ENCODE measurements around the gene RB1. TPM values are rescaled to one million over a fixed set of nuclear protein-coding genes. Genes with fewer than 3 reads are reported as not detected.

The RB1 gene
- total RNA-seq, 1 donor from 2014 or later: 26.5 TPM

DNA sequence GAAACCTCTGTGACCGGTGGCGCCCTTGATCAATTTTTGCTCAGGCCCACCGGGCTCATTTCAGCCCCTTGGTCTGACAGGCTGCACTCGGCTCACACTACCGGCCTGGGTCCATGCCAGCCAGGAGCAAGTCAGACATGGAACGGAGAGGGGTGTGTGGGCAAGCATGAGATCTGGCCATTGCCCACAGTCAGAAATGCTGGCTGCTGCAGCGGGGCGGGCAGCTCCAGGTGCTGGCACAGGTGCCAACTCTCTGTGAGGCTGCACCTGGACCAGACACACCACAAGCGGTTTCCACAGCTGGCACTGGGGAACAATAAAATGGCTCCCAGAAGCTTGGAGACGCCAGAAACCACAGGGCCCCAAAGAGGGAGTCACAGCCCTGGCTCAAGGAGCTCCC, 153.0 kb downstream of the RB1 start:
- Mint-ChIP-seq H3K4me3 (no peak overlapping the region), H3K9me3 (peaks cover 14% of the 10 kb centered on the region), H3K27ac (no peak overlapping the region), H3K4me1 (ENCODE audit: low read depth) (no peaks in the 10 kb centered on the region), H3K27me3 (ENCODE audit: insufficient read depth) (no peaks in the 10 kb centered on the region), H3K36me3 (ENCODE audit: low read depth) (peaks cover 47% of the 10 kb centered on the region)
- intact Hi-C loops (cut with micrococcal nuclease): no loop called here
- no peak for DNase-seq (ENCODE audit: low spot score)

DNA sequence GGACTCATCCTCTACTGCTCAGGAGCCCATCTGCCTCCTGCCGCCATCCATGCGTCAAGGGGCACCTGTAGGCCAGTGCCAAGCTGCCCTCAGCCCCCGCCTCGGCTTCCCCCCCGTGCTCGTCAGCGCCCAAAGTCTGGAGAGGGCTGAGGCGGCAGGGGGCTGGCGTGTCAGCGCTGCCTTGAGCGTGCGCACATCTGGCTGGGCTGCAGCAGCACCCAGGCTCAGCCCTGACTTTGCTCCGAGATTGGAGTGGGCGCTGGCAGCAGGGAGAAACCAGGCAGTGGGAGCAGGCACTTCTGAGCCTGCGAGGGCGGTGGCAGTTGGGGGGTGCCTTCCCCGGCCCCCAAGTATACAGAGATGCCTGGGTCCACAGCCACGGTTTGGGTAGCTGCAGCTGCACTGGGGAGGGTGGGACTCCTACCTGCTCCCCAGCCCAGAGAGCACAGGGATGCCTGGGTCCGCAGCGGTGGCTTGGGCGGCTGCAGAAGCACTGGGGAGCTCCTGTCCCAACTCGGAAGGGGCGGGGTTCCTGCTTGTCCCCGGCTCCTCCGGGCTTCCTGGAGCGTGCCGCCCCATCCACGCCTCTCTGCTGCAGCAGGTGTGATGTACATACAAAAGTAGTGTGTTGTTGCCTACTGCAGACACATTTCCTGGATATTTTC, 154.2 kb downstream of the RB1 start:
- peaks cover 8% of the 10 kb centered on the region for H3K9me3 Mint-ChIP-seq
- H3K27ac Mint-ChIP-seq: no peak overlapping the region
- DNase-seq (ENCODE audit: low spot score): no peak
- no peak overlapping the region for H3K4me3 Mint-ChIP-seq
- intact Hi-C loops (cut with micrococcal nuclease): no loop called here
- peaks cover 45% of the 10 kb centered on the region for H3K36me3 Mint-ChIP-seq (ENCODE audit: low read depth)
- H3K27me3 Mint-ChIP-seq (ENCODE audit: insufficient read depth): no peaks in the 10 kb centered on the region
- no peaks in the 10 kb centered on the region for H3K4me1 Mint-ChIP-seq (ENCODE audit: low read depth)

DNA sequence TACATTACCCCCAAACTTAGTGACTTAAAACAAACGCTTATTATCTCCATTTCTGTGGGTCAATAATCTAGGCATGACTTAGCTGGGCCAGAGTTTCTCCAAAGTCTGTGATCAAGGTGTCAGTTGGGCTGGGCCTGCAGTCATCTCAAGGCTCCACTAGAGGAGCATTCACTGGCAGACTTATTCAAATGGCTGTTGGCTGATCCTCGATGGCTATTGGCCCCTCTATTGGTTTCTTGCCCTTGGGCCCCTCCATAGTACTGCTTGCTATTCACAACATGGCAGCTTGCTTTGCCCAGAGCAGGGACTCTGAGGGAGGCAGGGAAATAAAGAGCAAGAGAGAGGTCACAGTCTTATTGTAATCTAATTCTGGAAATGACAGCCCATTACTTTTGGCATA, 171.7 kb downstream of the RB1 start:
- intact Hi-C loops (cut with micrococcal nuclease): no loop called here
- Mint-ChIP-seq H3K4me3 (no peak overlapping the region), H3K9me3 (no peaks in the 10 kb centered on the region), H3K4me1 (ENCODE audit: low read depth) (peaks cover 4% of the 10 kb centered on the region), H3K36me3 (ENCODE audit: low read depth) (peaks cover 38% of the 10 kb centered on the region), H3K27ac (no peak overlapping the region), H3K27me3 (ENCODE audit: insufficient read depth) (no peaks in the 10 kb centered on the region)
- no peak for DNase-seq (ENCODE audit: low spot score)

DNA sequence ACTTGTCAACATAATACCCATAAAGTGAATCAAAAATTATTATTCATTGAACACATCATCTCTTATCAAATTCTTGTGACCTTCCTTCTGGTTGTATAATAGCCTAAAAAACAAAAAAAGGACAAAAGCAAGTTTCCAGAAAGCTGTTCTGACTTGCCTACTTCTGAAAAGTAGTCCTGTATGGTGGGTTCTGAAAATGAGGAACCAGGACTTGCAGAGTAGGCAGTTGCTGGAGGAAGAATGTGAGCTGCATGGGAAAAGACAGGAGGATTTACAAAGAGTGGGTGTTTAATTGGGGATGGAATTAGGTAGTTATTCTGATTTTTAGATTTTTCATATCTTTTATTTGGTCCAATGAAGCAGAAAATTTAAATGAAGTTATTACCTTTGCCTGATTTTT, 172.7 kb downstream of the RB1 start:
- peaks cover 38% of the 10 kb centered on the region for H3K36me3 Mint-ChIP-seq (ENCODE audit: low read depth)
- no peak overlapping the region for H3K4me3 Mint-ChIP-seq
- H3K27ac Mint-ChIP-seq: no peak overlapping the region
- intact Hi-C loops (cut with micrococcal nuclease): no loop called here
- H3K27me3 Mint-ChIP-seq (ENCODE audit: insufficient read depth): no peaks in the 10 kb centered on the region
- DNase-seq (ENCODE audit: low spot score): no peak
- no peaks in the 10 kb centered on the region for H3K9me3 Mint-ChIP-seq
- H3K4me1 Mint-ChIP-seq (ENCODE audit: low read depth): peaks cover 4% of the 10 kb centered on the region

DNA sequence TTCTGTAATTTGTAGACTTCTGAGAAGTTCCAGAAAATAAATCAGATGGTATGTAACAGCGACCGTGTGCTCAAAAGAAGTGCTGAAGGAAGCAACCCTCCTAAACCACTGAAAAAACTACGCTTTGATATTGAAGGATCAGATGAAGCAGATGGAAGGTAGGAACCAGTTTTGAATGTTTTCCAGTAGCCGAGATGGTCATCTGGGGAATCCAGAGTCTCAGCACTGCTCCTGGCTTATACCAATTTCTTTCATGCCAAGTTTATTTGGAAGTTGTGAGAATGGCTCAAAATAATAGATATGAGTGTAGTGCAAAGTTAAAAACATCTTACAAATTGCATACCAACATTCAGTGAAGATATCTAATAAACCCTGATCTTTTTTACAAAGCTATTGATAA, 173.1 kb downstream of the RB1 start:
- H3K36me3 Mint-ChIP-seq (ENCODE audit: low read depth): peaks cover 36% of the 10 kb centered on the region
- DNase-seq (ENCODE audit: low spot score): no peak
- no peaks in the 10 kb centered on the region for H3K9me3 Mint-ChIP-seq
- H3K27me3 Mint-ChIP-seq (ENCODE audit: insufficient read depth): no peaks in the 10 kb centered on the region
- intact Hi-C loops (cut with micrococcal nuclease): no loop called here
- H3K4me3 Mint-ChIP-seq: no peak overlapping the region
- H3K4me1 Mint-ChIP-seq (ENCODE audit: low read depth): peaks cover 4% of the 10 kb centered on the region
- H3K27ac Mint-ChIP-seq: no peak overlapping the region

DNA sequence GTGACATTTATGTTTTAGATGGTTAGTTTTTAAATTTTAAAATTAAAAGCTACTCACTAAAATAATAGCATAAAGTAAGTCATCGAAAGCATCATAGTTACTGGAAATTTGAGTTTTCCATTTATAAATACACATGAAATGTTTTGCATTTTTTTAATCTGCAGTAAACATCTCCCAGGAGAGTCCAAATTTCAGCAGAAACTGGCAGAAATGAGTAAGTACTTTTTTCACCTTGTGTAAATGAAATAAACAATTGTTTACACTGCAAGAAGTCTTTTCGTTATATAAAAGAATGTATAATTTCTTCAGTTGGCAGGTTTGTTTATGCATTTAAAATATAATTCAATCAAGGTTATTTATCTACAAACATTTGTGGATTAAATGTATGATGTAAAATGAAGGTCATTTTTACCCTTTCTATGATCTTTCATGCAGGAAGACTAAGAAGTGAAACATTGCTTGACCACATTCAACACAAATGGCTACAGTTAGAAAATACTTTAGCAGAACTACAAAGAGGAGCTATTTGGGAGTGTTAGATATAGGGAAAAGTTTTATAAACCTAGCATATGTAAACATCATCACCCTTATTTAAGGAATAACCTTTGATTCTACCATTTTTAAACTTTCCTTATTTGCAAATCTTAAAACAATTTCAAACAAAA, 173.8 kb downstream of the RB1 start:
- intact Hi-C loops (cut with micrococcal nuclease): no loop called here
- H3K9me3 Mint-ChIP-seq: no peaks in the 10 kb centered on the region
- no peak overlapping the region for H3K4me3 Mint-ChIP-seq
- no peak for DNase-seq (ENCODE audit: low spot score)
- peaks cover 4% of the 10 kb centered on the region for H3K4me1 Mint-ChIP-seq (ENCODE audit: low read depth)
- H3K36me3 Mint-ChIP-seq (ENCODE audit: low read depth): peaks cover 36% of the 10 kb centered on the region
- no peak overlapping the region for H3K27ac Mint-ChIP-seq
- H3K27me3 Mint-ChIP-seq (ENCODE audit: insufficient read depth): no peaks in the 10 kb centered on the region

DNA sequence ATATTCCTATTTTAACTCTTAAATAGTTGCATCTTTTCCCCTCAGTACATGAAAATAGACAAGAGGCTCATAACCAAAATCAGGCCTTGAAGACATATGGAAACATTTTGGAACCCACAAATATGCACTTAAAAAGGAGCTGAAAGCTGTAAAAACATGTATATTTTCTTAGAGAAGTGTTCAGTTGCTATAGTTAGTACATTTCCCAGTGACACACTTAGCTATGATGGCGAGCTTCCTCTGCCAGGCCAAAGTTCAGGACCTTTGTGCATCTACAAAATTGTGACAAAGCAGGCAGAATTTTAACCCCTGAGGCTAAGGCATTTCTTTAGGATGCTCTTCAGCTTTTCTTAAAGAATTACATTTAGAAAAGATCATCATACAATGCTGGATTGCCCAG, 174.8 kb downstream of the RB1 start:
- Mint-ChIP-seq H3K9me3 (no peaks in the 10 kb centered on the region), H3K4me3 (no peak overlapping the region), H3K27ac (no peak overlapping the region), H3K27me3 (ENCODE audit: insufficient read depth) (no peaks in the 10 kb centered on the region), H3K36me3 (ENCODE audit: low read depth) (peaks cover 38% of the 10 kb centered on the region), H3K4me1 (ENCODE audit: low read depth) (peaks cover 4% of the 10 kb centered on the region)
- intact Hi-C loops (cut with micrococcal nuclease): no loop called here
- DNase-seq (ENCODE audit: low spot score): no peak

DNA sequence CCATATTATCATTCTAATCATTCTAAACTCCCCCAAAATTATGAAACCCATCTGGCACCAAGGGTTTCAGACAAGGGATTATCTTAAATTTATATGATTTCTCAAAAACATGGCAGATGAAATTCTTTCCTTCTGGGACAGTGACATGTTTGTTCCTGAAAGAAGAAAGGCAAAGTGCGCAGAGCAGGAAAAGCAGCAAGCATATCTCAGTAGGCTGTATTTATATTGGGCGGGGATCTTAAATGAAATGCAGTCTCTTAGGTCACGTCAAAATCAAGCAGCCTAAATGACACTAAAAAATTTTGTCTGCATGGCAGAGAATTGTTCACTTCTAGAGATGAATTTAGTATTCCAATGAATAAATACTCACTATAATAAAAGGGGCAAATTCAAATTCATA, 180.0 kb downstream of the RB1 start:
- no peak overlapping the region for H3K27ac Mint-ChIP-seq
- DNase-seq (ENCODE audit: low spot score): no peak
- H3K4me3 Mint-ChIP-seq: no peak overlapping the region
- no peaks in the 10 kb centered on the region for H3K27me3 Mint-ChIP-seq (ENCODE audit: insufficient read depth)
- H3K9me3 Mint-ChIP-seq: peaks cover 6% of the 10 kb centered on the region
- intact Hi-C loops (cut with micrococcal nuclease): no loop called here
- peaks cover 31% of the 10 kb centered on the region for H3K36me3 Mint-ChIP-seq (ENCODE audit: low read depth)
- peaks cover 16% of the 10 kb centered on the region for H3K4me1 Mint-ChIP-seq (ENCODE audit: low read depth)

DNA sequence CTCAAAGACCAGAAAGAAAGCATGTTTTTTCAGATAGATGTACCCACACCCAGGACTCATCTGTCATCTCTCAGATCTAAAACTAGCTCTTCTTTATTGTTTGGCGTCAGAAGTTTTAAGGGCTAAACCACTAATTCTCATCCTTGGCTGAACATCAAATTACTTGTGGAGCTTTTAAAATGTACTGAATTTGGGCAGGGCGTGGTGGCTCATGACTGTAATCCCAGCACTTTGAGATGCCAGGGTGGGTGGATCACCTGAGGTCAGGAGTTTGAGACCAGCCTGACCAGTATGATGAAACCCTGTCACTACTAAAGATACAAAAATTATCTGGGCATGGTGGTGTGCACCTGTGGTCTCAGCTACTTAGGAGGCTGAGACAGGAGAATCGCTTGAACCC, 181.9 kb downstream of the RB1 start:
- no peaks in the 10 kb centered on the region for H3K27me3 Mint-ChIP-seq (ENCODE audit: insufficient read depth)
- intact Hi-C loops (cut with micrococcal nuclease): no loop called here
- H3K27ac Mint-ChIP-seq: no peak overlapping the region
- H3K9me3 Mint-ChIP-seq: peaks cover 6% of the 10 kb centered on the region
- peaks cover 24% of the 10 kb centered on the region for H3K4me1 Mint-ChIP-seq (ENCODE audit: low read depth)
- H3K36me3 Mint-ChIP-seq (ENCODE audit: low read depth): peaks cover 31% of the 10 kb centered on the region
- DNase-seq (ENCODE audit: low spot score): no peak
- no peak overlapping the region for H3K4me3 Mint-ChIP-seq

DNA sequence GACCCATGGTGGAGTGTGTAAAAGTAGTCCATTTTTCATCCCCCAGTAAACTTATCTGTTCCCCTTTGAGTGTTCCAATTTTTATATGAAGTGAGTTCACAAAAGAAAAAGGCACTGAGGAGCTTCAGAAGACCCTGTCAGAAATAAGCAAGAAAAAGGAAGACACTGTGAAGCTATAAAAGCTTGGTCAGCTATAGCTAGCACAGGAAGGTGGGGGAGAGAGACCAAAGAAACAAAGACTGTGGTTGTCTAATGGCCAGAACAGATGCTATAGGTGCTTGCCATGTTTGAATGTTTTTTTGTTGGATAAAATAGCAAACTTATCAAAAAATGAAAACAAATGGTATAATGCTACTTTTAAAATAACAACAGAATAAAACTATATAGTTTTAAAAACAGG, 182.8 kb downstream of the RB1 start:
- Mint-ChIP-seq H3K4me1 (ENCODE audit: low read depth) (peaks cover 24% of the 10 kb centered on the region), H3K36me3 (ENCODE audit: low read depth) (peaks cover 31% of the 10 kb centered on the region)

DNA sequence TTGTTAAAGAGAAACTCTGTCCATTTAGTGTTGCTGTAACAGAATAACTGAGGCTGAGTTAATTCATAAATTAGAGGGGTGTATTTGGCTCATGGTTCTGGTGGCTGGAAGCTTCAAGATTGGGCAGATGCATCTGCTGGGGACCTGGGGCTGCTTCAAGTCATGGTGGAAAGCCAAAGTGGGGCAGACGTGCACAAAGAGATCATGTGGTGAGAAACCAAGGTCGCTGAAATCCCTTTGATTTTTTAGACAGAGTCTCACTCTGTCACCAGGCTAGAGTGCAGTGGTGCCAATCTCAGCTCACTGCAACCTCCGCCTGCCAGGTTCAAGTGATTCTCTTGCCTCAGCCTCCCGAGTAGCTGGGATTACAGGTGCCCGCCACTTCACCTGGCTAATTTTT, 183.3 kb downstream of the RB1 start:
- H3K27ac Mint-ChIP-seq: no peak overlapping the region
- H3K4me1 Mint-ChIP-seq (ENCODE audit: low read depth): peaks cover 24% of the 10 kb centered on the region
- peaks cover 31% of the 10 kb centered on the region for H3K36me3 Mint-ChIP-seq (ENCODE audit: low read depth)
- intact Hi-C loops (cut with micrococcal nuclease): no loop called here
- peaks cover 6% of the 10 kb centered on the region for H3K9me3 Mint-ChIP-seq
- H3K27me3 Mint-ChIP-seq (ENCODE audit: insufficient read depth): no peaks in the 10 kb centered on the region
- no peak for DNase-seq (ENCODE audit: low spot score)
- no peak overlapping the region for H3K4me3 Mint-ChIP-seq

More for the DNA sequence above, 182.8 kb downstream of the RB1 start:
- no peak for DNase-seq (ENCODE audit: low spot score)
- Mint-ChIP-seq H3K4me3 (no peak overlapping the region), H3K27ac (no peak overlapping the region), H3K27me3 (ENCODE audit: insufficient read depth) (no peaks in the 10 kb centered on the region), H3K9me3 (peaks cover 6% of the 10 kb centered on the region)
- intact Hi-C loops (cut with micrococcal nuclease): no loop called here

DNA sequence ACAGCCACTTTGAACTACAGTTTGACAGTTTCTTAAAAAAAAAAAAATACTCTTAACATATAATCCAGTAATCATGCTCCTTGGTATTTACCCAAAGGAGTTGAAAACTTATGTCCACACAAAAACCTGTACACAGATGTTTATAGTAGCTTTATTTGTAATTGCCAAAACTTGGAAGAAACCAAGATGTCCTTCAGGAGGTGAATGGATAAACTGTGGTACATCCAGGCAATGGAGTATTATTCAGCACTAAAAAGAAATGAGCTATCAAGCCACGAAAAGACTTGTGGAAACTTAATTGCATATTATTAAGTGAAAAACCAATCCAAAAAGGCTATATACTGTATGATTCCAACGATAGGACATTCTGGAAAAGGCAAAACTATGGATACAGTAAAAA, 184.4 kb downstream of the RB1 start:
- no peak for DNase-seq (ENCODE audit: low spot score)
- H3K4me1 Mint-ChIP-seq (ENCODE audit: low read depth): peaks cover 24% of the 10 kb centered on the region
- H3K27me3 Mint-ChIP-seq (ENCODE audit: insufficient read depth): no peaks in the 10 kb centered on the region
- peaks cover 6% of the 10 kb centered on the region for H3K9me3 Mint-ChIP-seq
- intact Hi-C loops (cut with micrococcal nuclease): no loop called here
- H3K36me3 Mint-ChIP-seq (ENCODE audit: low read depth): peaks cover 22% of the 10 kb centered on the region
- H3K4me3 Mint-ChIP-seq: no peak overlapping the region
- no peak overlapping the region for H3K27ac Mint-ChIP-seq

DNA sequence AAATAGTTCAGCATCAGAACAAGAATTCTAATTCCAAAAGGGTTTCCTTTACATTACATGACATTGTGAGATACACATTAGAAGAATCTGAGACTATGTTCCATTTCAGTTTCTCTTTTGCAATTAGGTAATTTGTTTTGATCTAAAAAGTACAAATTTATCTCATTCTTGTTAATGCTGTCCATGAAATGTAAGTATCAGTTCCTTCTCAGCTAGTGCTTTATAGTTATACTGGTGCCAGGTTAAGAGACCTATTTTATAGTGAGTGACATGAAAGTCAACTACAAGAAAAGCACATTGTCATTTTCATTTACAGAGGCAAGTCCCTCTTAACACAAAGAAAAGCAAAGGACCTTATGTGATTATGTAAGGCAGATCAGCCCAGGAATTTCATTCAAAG, 185.4 kb downstream of the RB1 start:
- intact Hi-C loops (cut with micrococcal nuclease): no loop called here
- peak overlapping the region; percentile 5 for H3K4me3 Mint-ChIP-seq
- peaks cover 18% of the 10 kb centered on the region for H3K36me3 Mint-ChIP-seq (ENCODE audit: low read depth)
- no peak overlapping the region for H3K27ac Mint-ChIP-seq
- DNase-seq (ENCODE audit: low spot score): no peak
- H3K4me1 Mint-ChIP-seq (ENCODE audit: low read depth): peaks cover 24% of the 10 kb centered on the region
- peaks cover 6% of the 10 kb centered on the region for H3K9me3 Mint-ChIP-seq
- no peaks in the 10 kb centered on the region for H3K27me3 Mint-ChIP-seq (ENCODE audit: insufficient read depth)

Measured in activated T-helper 1 cell treated with anti-CD3 and anti-CD28 coated beads, Interleukin-12 subunit alpha, Interleukin-12 subunit beta, Interleukin-2, Interleukin-4 antibody, amounts not matched to agents 30 ng/mL and 10 ng/mL and 1 ng/mL, durations not matched to agents 14 hours and 24 hours and 36 hours (primary cell).